Liver (tissue), 9 donors: ENCODE data around the gene LDB3. TPM values are rescaled to one million over a fixed set of nuclear protein-coding genes. Genes with fewer than 3 reads are reported as not detected.

Experiments
- DNase-seq: peaks from one replicate; pipeline ENCODE4 v3.0.0-alpha.2; 2017; ENCODE audit warnings: low spot score
- H3K27ac ChIP-seq, 2 donors: one replicate each; pipeline ENCODE4 v1.7.0; 2013; ENCODE audit warnings: inconsistent platforms in 2 of 2, low read length in 2 of 2, control low read depth in 1 of 2, low read depth in 1 of 2, mild to moderate bottlenecking in 1 of 2
- H3K27me3 ChIP-seq, 4 donors: one replicate each; pipeline versions ENCODE4 v1.6.1 to v1.7.0; 2013; ENCODE audit warnings: low read length in 3 of 4, inconsistent platforms in 1 of 4, mild to moderate bottlenecking in 1 of 4, moderate library complexity in 1 of 4; ENCODE audit not compliant: control insufficient read depth in 4 of 4, insufficient read depth in 4 of 4
- H3K36me3 ChIP-seq, 4 donors: one replicate each; pipeline versions ENCODE4 v1.6.1 to v1.7.0; 2013; ENCODE audit warnings: low read length in 3 of 4, mild to moderate bottlenecking in 3 of 4, low read depth in 1 of 4, moderate library complexity in 1 of 4; ENCODE audit not compliant: control insufficient read depth in 4 of 4, insufficient read depth in 3 of 4
- H3K4me1 ChIP-seq, 4 donors: one replicate each; pipeline versions ENCODE4 v1.6.1 to v1.7.0; 2013; ENCODE audit warnings: low read length in 3 of 4, mild to moderate bottlenecking in 3 of 4, moderate library complexity in 1 of 4; ENCODE audit not compliant: control insufficient read depth in 4 of 4, insufficient read depth in 4 of 4
- H3K4me3 ChIP-seq, 3 donors: one replicate each; pipeline versions ENCODE4 v1.6.1 to v1.7.0; 2013; ENCODE audit warnings: low read length in 3 of 3, control low read depth in 1 of 3, low read depth in 1 of 3, mild to moderate bottlenecking in 1 of 3
- H3K9ac ChIP-seq, 2 donors: one replicate each; pipeline ENCODE4 v1.7.0; 2013; ENCODE audit warnings: low read length in 2 of 2, mild to moderate bottlenecking in 2 of 2, moderate library complexity in 2 of 2, control low read depth in 1 of 2, low read depth in 1 of 2
- H3K9me3 ChIP-seq, 4 donors: one replicate each; pipeline versions ENCODE4 v1.6.1 to v1.7.0; 2013; ENCODE audit warnings: low read length in 3 of 4; ENCODE audit not compliant: control insufficient read depth in 4 of 4
- EGR1 ChIP-seq, 2 donors: IDR thresholded peaks; 2 replicates each; pipeline ENCODE4 v1.6.1; 2016 to 2018; ENCODE audit warnings: antibody characterized with exemption in 2 of 2, low read depth in 2 of 2
- FOXA1 ChIP-seq: IDR thresholded peaks from 2 replicates; pipeline ENCODE4 v1.6.1; 2016; ENCODE audit warnings: antibody characterized with exemption
- FOXA2 ChIP-seq: IDR thresholded peaks from 2 replicates; pipeline ENCODE4 v1.6.1; 2016; ENCODE audit warnings: antibody characterized with exemption
- GABPA ChIP-seq, 2 donors: IDR thresholded peaks in 1 of 2; conservative IDR thresholded peaks in 1 of 2; 2 replicates each; pipeline ENCODE4 v1.6.1; 2016; ENCODE audit warnings: antibody characterized with exemption in 2 of 2, mild to moderate bottlenecking in 1 of 2, moderate library complexity in 1 of 2
- HNF4A ChIP-seq, 2 donors: conservative IDR thresholded peaks; 2 replicates each; pipeline ENCODE4 v1.6.1; 2016; ENCODE audit warnings: antibody characterized with exemption in 2 of 2, mild to moderate bottlenecking in 2 of 2
- HNF4G ChIP-seq: IDR thresholded peaks from 2 replicates; pipeline ENCODE4 v1.6.1; 2016; ENCODE audit warnings: antibody characterized with exemption
- JUND ChIP-seq, 2 donors: IDR thresholded peaks; 2 replicates each; pipeline ENCODE4 v1.6.1; 2016; ENCODE audit warnings: antibody characterized with exemption in 2 of 2
- NR2F2 ChIP-seq: IDR thresholded peaks from 2 replicates; pipeline ENCODE4 v1.6.1; 2016; ENCODE audit warnings: antibody characterized with exemption
- RAD21 ChIP-seq, 2 donors: IDR thresholded peaks; 2 replicates each; pipeline ENCODE4 v1.6.1; 2016; ENCODE audit warnings: antibody characterized with exemption in 2 of 2, mild to moderate bottlenecking in 2 of 2
- REST ChIP-seq: IDR thresholded peaks from 2 replicates; pipeline ENCODE4 v1.6.1; 2016; ENCODE audit warnings: antibody characterized with exemption, mild to moderate bottlenecking
- RXRA ChIP-seq, 2 donors: IDR thresholded peaks; 2 replicates each; pipeline ENCODE4 v1.6.1; 2017 to 2018; ENCODE audit warnings: antibody characterized with exemption in 2 of 2, mild to moderate bottlenecking in 1 of 2
- SP1 ChIP-seq: IDR thresholded peaks from 2 replicates; pipeline ENCODE4 v1.6.1; 2018; ENCODE audit warnings: antibody characterized with exemption, mild to moderate bottlenecking
- TAF1 ChIP-seq: conservative IDR thresholded peaks from 2 replicates; pipeline ENCODE4 v1.6.1; 2016; ENCODE audit warnings: antibody characterized with exemption, mild to moderate bottlenecking
- YY1 ChIP-seq: IDR thresholded peaks from 2 replicates; pipeline ENCODE4 v1.6.1; 2016; ENCODE audit warnings: antibody characterized with exemption, mild to moderate bottlenecking
- ZBTB33 ChIP-seq: IDR thresholded peaks from 2 replicates; pipeline ENCODE4 v1.6.1; 2016; ENCODE audit warnings: antibody characterized with exemption
- WGBS: extraction: QIAGEN DNeasy Blood & Tissue Kit; methylation state at CpG from one replicate; pipeline ENCODE4 v1.1.7; 2013; 5-methylcytosine and 5-hydroxymethylcytosine counted together
- polyA plus RNA-seq, 2 donors: library from polyadenylated mRNA; stranded (reverse) in 1 of 2; unstranded in 1 of 2; fragments of 200-250 nt in 1 of 2; fragments of >200 nt in 1 of 2; fragmentation: Nextera tagmentation in 1 of 2; extraction: Ambion mirVana in 1 of 2; gene quantifications; one replicate each; pipeline versions ENCODE4 v1.2.1 to v1.2.3, GENCODE V29; 2013 to 2015
- total RNA-seq, 2 donors: library from RNA; depleted of rRNA; stranded (reverse); fragments of >200 nt; gene quantifications; one replicate each; pipeline ENCODE4 v1.2.3, GENCODE V29; 2014
- TF ChIP-seq, protein P1 (sequence below): IDR thresholded peaks from 2 replicates; pipeline ENCODE4 v1.6.1; 2016; ENCODE audit warnings: antibody characterized with exemption
- TF ChIP-seq, protein P2 (sequence below): IDR thresholded peaks from 2 replicates; pipeline ENCODE4 v1.6.1; 2016; ENCODE audit warnings: antibody characterized with exemption
- TF ChIP-seq, protein P3 (sequence below): fragments of 150-350 bp; IDR thresholded peaks from 2 replicates; pipeline ENCODE4 v1.5.1; 2017; ENCODE audit warnings: improper control_type of control experiment, low read depth, low read length; ENCODE audit not compliant: missing input control
- donor health status: healthy.
- donor health status: healthy.
- donor health status: healthy.
- donor health status: healthy.
- donor health status: healthy.

The LDB3 gene
- total and polyA plus RNA-seq, 4 donors: 0.09 to 0.42 (median 0.15) TPM; not detected in 1

DNA sequence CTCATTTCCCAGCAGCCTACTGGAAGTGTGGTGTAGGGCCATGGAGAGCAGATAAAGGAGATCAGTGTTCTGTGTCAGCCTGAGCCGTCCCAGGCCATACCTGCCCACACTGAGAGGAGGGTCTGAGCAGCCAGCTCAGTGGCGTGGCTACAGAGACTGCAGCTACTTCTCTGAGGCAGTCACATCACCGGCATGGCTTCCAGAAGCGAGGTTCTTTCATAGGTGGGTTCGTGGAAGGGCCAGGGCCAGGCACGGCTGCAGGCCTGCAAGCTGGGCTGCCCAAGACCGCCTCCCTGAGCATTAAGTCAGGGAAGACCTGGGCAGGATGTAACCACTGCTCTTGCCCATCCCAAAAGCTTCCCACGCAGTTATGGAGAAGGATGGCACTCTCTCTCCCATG is 34.9 kb downstream of the LDB3 start:
- no peak for DNase-seq
- Histone ChIP-seq H3K9ac (no peak overlapping the region), H3K4me1 (no peaks in the 10 kb centered on the region), H3K4me3 (no peak overlapping the region), H3K27ac (no peak overlapping the region), H3K36me3 (no peaks in the 10 kb centered on the region), H3K27me3 (no peaks in the 10 kb centered on the region), H3K9me3 (no peaks in the 10 kb centered on the region)
- TF ChIP-seq, protein P1, sequence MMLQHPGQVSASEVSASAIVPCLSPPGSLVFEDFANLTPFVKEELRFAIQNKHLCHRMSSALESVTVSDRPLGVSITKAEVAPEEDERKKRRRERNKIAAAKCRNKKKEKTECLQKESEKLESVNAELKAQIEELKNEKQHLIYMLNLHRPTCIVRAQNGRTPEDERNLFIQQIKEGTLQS: no peak
- no peak for TF ChIP-seq HNF4G
- TF ChIP-seq EGR1 (IDR thresholded peaks at IDR 0.05; ENCODE audit: low read depth in 2 of 2): no peak
- TF ChIP-seq ZBTB33: no peak
- TF ChIP-seq FOXA2: no peak
- no peak for TF ChIP-seq YY1
- no peak for TF ChIP-seq SP1
- TF ChIP-seq, protein P2, sequence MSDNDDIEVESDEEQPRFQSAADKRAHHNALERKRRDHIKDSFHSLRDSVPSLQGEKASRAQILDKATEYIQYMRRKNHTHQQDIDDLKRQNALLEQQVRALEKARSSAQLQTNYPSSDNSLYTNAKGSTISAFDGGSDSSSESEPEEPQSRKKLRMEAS: no peak
- no peak for TF ChIP-seq TAF1
- no peak for TF ChIP-seq REST
- TF ChIP-seq JUND (IDR thresholded peaks at IDR 0.05): no peak
- TF ChIP-seq RXRA (IDR thresholded peaks at IDR 0.05): no peak
- no peak for TF ChIP-seq RAD21 (IDR thresholded peaks at IDR 0.05)
- no peak for TF ChIP-seq FOXA1
- TF ChIP-seq HNF4A (conservative IDR thresholded peaks at IDR 0.05): no peak
- TF ChIP-seq NR2F2: no peak
- TF ChIP-seq, protein P3, sequence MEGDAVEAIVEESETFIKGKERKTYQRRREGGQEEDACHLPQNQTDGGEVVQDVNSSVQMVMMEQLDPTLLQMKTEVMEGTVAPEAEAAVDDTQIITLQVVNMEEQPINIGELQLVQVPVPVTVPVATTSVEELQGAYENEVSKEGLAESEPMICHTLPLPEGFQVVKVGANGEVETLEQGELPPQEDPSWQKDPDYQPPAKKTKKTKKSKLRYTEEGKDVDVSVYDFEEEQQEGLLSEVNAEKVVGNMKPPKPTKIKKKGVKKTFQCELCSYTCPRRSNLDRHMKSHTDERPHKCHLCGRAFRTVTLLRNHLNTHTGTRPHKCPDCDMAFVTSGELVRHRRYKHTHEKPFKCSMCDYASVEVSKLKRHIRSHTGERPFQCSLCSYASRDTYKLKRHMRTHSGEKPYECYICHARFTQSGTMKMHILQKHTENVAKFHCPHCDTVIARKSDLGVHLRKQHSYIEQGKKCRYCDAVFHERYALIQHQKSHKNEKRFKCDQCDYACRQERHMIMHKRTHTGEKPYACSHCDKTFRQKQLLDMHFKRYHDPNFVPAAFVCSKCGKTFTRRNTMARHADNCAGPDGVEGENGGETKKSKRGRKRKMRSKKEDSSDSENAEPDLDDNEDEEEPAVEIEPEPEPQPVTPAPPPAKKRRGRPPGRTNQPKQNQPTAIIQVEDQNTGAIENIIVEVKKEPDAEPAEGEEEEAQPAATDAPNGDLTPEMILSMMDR: no peak
- TF ChIP-seq GABPA (IDR thresholded peaks at IDR 0.05 in 1 of 2, conservative IDR thresholded peaks at IDR 0.05 in 1 of 2): no peak
- 97% methylated on average over 8 of the region's 8 CpGs for WGBS
